HG02981 (cell line): ENCODE measurements around the gene NXNL2.

Experiments used
- ATAC-seq: cut with Tn5 transposase; IDR thresholded peaks from one replicate; pipeline ENCODE4 v1.9.1; 2021; ENCODE audit warnings: mild to moderate bottlenecking, moderate library complexity; ENCODE audit not compliant: unreplicated experiment

Gene NXNL2

DNA sequence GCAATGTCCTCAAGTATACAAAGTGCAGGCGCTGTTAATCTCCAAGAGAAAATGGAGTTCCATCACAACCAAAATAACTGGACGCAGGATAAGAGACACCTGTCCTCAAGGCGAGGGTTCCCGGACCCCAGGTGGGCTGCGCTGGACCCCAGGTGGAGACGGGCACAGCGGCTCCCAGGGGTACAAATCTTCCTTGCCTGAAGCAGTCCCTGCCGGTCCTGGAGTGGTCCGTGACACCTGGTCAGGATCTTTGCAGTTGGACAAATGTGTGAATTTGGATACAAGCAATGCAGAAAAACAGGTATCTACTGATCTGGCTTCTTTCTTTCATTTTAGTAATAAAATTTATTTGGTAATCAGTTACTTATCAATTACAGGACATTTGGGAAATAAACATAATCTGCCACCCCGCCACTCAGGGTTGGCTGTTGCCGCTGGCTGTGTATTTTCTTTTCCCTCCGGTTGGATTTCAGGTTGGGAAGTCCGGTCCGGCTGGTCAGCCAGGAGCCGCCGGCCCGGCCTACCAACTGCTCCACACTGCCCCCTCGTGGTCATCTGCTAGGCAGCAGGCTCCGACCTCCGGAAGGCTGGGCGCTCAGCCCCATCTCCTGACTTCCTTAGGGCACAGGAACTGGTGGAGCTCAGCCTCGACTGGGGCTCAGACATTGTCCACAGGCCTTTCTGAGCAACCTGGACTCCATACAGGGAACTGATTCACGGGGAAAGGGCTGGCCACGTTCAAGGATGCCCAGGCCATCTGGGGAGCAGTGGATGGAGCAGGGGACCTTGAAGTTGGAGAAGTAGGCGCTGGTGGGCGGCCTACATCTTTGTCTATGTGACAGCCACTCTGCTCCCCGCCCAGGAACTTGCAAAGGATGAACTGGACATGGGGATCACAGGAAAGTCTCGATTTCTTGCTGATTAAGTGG, 43.4 kb downstream of the NXNL2 start:
- ATAC-seq: peak; percentile 76

DNA sequence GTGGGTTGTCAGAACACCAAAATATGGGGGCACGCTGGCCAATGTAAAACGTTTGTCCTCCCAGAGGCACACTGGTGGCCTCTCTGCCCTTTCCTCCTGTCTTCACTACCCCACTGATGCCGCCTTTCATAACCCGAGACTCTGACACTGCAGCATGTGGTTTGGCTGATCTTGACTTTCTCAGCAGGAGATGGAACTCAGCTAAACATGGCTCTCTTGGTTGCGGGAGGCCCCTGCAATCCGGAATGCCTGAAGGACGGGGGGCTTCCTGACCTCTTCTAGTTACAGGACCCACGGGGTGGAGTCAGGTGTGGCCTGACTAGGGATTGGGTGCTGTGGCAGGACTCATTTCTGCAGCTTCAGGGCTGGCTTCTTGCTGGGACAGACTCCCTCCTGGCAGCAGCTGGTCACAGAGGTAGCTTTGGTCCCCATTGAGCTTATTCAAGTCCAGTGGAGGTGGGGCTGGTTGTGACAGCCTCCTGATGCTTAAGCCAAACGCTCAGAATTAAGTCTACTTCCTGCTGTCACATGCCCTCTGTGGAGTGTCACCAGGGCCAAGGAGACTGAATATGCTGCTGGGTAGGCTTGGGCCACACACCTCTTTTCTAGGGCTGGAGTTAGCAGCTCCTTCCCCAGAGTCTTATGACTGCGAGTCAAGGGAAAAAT, 44.2 kb downstream of the NXNL2 start:
- ATAC-seq: no peak

DNA sequence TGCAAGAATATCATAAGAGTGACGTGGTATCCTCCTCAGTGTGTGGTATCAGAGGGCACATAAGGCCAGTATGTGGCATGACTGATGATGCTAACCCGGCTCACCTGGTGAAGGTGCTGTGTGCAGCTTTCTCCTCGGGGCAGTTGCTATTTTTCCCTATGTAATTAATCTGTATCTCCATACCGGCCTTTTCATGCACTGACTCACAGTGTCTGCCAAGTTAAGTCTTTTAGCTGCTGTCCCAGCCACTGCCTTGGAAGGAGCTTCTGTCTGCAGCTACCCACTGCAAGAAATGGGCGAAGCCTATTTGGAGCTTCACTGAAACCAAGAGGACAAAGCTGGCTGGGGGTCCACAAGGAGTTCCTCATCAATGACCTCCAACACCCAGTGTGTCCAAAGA, 46.0 kb downstream of the NXNL2 start:
- ATAC-seq: no peak

DNA sequence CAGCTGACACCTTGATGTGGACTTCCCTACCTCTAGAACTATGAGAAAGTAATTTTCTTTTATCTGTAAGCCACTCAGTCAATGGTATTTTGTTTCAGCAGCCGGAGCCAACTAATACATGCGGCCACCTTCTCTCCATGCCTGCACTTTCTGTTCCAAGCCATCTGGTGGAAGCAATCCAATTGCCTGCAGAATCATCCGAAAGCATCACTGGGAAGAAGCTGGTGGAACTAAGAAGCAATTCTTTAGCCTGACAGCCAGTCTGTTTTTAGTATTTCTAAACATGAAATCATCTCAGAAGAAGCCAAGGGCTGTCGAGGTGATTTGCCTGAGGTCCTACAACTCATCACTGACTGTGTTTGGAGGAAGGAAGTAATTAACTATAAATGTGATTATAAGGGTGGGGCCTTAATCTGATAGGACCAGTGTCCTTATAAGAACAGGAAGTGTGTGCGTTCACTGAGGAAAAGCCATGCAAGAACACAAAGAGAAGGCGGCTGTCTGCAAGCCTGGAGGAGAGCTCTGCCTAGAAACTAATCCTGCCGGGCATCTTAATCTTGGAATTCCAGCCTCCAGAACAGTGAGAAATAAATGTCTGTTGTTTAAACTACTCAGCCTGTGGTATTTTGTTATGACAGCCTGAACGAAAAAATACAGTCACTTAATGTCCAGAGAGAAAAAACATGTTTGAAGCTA, 49.1 kb downstream of the NXNL2 start:
- no peak for ATAC-seq

DNA sequence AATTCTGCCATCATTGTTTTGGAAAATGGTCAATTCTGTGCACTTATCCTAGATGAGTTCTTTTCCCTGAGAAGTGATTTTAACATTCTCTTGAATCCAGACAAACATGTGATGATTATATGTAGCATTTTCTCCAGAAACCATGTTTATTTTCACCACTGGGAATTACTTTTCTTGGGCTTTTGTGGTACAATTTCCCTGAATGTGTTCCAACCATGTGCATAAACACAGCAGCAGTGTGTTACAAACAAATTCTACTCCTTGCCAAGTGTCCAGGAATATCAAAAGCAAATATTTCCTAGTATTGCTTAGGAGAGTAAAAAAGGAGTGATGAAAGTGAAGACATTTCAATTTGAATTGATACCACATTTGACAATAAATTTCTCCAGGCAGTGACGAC, 50.4 kb downstream of the NXNL2 start:
- no peak for ATAC-seq

DNA sequence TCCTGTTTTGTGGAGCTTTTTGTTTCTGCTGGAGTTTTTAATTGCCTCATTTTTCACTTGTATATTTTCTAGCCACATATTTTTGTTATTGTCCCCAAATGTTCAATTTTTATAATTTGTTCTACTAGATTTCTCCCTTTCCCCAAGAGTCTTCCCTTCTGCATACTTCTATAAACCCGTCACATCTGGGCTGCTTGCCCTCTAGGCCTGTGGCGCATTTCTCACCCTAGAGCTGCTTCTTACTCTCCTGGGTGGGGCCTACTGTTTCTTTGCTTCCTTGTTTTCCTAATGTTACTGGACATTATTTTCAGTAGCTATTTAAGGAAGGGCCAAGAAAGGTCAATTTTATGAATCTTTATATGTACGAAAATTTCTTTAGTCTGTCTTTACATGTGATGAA, 51.5 kb downstream of the NXNL2 start:
- no peak for ATAC-seq

DNA sequence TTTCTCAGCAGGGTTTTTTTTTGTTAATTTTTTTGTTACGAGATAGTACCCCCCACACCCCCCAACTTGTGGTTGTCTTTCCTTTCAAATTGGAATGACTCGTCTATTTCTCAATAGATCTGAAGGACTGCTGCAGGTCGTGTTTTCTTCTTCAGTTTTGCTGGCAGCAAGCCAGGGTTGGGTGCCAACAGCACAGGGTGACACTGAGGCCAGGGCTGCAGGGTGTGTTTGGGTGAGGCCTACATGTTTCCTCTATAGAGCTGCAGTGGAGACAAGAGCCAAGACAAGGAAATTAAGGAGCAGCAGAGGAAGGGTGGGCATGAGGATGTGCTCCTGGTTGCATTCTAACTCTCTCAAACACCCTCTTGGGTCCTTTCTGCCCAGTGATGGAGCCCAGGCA, 52.2 kb downstream of the NXNL2 start:
- no peak for ATAC-seq

DNA sequence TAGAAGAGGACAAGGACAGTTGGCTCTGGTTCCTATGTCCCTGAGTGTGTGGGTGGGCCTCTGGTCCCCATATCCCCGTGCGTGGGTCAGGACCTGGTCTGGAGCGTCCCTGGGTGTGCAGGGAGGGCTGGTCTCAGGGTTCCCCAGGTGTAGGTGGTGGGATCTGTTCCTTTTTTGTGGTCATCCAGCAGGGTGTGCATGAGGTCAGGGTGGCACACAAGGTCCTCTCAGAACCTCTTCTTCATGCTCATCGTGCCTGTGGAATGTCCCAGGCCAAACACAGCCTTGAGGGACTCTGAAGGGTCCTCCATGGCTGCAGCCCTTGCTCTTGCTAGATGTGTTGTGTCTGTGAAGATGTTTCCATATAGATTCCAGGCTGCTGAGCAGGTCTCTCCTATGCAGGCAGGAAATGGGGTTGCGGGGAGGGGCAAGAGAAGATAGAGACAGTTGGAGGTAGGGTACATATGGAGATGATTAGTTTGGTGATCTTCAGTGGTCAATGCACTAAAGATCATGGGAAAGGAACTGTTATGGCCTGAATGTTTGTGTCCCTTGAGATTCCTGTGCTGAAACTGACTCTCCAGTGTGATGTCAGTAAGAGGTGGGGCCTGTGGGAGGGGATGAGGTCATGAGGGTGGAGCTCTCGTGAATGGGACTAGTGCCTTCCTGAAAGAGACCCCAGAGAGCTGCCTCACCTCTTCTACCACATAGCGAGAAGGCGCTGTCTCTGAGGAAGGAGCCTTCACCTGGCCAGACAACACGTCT, 53.1 kb downstream of the NXNL2 start:
- no peak for ATAC-seq

DNA sequence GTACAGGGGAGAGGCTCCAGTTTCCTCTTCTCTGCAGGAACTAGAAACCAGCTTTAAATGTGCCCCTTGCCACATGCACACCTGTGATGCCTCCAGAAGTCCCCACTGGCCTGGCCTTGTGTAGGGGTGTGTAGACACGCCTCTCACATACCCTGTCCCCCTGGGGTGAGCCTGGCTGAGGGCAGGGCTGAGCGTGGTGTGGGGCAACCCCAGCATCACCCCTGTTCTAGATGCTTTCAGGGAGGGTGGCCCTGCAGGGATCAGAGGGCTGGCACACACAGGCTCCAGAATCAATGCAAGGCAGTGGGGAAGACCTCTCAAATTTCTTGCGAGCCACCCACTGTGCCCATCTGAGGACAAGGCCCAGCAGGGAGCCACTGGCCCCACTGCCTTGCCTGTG, 54.7 kb downstream of the NXNL2 start:
- ATAC-seq: no peak

DNA sequence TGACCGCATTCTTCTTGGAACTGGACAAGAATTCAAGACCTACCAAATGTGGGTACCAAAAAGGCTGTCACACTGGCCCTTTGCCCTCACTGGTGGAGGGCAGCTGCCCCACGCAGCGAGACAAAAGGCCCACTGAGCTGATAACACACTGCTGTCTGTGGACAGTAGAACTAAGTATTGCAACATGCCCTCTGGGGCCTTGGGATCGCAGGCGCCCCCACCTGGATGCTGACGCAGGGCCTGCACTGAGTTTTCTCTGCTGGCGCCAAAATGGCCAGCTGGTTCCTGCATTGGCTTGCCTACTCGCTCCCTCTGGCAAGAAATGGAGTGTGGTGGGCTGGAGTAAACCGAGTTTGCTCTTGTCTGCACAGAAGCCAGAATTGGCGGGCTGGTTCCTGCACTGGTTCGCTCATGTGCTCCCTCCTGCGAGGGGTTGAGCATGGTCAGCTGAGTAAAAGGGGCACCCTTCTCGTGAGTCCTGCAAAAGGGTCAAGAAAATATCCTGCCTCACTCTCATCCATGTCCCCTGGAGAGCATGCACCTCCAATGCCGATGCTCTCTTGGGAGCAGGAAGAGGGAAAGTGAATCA, 55.7 kb downstream of the NXNL2 start:
- ATAC-seq: no peak

DNA sequence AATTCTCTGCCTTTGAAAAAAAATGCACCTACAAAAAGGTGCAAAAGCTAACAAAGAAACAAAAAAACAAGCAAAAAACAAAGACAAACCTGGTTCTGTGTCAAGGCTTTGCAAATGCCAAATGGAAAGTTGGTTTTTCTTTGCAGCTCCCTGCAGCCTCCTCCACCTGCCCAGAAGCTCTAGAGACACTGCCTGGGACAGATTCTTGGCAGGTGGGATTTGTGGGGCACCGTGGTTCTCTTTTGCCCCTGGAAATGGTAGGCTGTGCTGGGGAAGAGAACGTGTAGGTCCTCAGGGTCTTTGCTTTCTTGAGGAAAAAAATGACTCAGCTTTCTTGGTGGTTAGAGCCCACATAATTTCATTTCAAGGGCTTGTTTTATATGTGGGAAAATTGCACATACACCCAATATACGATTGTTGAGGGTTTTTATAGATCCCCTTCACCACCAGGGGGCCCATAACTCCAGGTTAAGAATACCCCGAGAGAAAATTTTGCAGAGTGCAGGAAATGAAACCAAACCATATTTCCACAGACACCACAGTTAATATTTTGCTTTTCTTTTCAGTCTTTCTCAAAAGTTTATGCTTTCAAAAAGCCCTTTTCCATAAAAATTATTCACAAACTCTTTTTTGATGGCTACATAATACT, 58.7 kb downstream of the NXNL2 start:
- peak; percentile 84 for ATAC-seq
